Measurements from ENCODE around the gene RICTOR.

DNA sequence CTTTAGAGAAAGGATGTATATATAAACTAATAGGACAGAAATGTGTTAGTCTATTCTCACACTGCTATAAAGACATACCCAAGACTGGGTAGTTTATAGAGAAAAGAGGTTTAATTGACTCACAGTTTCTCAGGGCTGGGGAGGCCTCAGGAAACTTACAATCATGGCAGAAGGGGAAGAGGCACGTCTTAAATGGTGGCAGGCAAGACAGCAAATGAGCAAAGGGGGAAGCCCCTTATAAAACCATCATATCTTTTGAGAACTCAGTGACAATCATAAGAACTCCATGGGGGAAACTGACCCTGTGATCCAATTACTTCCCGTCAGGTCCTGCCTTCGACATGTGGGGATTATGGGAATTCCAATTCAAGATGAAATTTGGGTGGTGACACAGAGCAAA is 8.8 kb upstream of the RICTOR start:
- TF ChIP-seq, protein P1, sequence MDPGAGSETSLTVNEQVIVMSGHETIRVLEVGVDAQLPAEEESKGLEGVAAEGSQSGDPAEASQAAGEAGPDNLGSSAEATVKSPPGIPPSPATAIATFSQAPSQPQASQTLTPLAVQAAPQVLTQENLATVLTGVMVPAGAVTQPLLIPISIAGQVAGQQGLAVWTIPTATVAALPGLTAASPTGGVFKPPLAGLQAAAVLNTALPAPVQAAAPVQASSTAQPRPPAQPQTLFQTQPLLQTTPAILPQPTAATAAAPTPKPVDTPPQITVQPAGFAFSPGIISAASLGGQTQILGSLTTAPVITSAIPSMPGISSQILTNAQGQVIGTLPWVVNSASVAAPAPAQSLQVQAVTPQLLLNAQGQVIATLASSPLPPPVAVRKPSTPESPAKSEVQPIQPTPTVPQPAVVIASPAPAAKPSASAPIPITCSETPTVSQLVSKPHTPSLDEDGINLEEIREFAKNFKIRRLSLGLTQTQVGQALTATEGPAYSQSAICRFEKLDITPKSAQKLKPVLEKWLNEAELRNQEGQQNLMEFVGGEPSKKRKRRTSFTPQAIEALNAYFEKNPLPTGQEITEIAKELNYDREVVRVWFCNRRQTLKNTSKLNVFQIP (CRISPR knock-in tag; IDR thresholded peaks at IDR 0.05; ENCODE audit: borderline replicate concordance, low read depth), result no peak
- TF ChIP-seq CSDC2 (CRISPR knock-in tag; IDR thresholded peaks at IDR 0.05) (no peak), PPARA (CRISPR knock-in tag; IDR thresholded peaks at IDR 0.05; ENCODE audit: borderline replicate concordance) (no peak), ARNTL (CRISPR knock-in tag; IDR thresholded peaks at IDR 0.05; ENCODE audit: borderline replicate concordance, low read depth) (no peak), RARB (CRISPR knock-in tag; IDR thresholded peaks at IDR 0.05) (no peak), TCF4 (CRISPR knock-in tag; IDR thresholded peaks at IDR 0.05; ENCODE audit: borderline replicate concordance) (no peak), ESRRG (CRISPR knock-in tag; IDR thresholded peaks at IDR 0.05) (no peak), GLIS3 (CRISPR knock-in tag; IDR thresholded peaks at IDR 0.05) (no peak), OSR1 (CRISPR knock-in tag; IDR thresholded peaks at IDR 0.05) (no peak)
- TF ChIP-seq, protein P2, sequence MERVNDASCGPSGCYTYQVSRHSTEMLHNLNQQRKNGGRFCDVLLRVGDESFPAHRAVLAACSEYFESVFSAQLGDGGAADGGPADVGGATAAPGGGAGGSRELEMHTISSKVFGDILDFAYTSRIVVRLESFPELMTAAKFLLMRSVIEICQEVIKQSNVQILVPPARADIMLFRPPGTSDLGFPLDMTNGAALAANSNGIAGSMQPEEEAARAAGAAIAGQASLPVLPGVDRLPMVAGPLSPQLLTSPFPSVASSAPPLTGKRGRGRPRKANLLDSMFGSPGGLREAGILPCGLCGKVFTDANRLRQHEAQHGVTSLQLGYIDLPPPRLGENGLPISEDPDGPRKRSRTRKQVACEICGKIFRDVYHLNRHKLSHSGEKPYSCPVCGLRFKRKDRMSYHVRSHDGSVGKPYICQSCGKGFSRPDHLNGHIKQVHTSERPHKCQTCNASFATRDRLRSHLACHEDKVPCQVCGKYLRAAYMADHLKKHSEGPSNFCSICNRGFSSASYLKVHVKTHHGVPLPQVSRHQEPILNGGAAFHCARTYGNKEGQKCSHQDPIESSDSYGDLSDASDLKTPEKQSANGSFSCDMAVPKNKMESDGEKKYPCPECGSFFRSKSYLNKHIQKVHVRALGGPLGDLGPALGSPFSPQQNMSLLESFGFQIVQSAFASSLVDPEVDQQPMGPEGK (CRISPR knock-in tag; IDR thresholded peaks at IDR 0.05; ENCODE audit: borderline replicate concordance), result no peak
- TF ChIP-seq, protein P3, sequence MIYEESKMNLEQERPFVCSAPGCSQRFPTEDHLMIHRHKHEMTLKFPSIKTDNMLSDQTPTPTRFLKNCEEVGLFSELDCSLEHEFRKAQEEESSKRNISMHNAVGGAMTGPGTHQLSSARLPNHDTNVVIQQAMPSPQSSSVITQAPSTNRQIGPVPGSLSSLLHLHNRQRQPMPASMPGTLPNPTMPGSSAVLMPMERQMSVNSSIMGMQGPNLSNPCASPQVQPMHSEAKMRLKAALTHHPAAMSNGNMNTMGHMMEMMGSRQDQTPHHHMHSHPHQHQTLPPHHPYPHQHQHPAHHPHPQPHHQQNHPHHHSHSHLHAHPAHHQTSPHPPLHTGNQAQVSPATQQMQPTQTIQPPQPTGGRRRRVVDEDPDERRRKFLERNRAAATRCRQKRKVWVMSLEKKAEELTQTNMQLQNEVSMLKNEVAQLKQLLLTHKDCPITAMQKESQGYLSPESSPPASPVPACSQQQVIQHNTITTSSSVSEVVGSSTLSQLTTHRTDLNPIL (CRISPR knock-in tag; IDR thresholded peaks at IDR 0.05; ENCODE audit: low read depth), result no peak

Data from SK-N-SH treated with all-trans-retinoic acid at 6 μM for 48 hours (cell line).